NOMO-1 treated with DMSO at 0.1 percent for 48 hours (cell line): ENCODE measurements around the gene DAPK1.

Source experiments
- DNase-seq: peaks from one replicate; lab custom pipeline; 2025; ENCODE audit not compliant: unreplicated experiment; lab: John Stamatoyannopoulos, UW

The DAPK1 gene

DNA sequence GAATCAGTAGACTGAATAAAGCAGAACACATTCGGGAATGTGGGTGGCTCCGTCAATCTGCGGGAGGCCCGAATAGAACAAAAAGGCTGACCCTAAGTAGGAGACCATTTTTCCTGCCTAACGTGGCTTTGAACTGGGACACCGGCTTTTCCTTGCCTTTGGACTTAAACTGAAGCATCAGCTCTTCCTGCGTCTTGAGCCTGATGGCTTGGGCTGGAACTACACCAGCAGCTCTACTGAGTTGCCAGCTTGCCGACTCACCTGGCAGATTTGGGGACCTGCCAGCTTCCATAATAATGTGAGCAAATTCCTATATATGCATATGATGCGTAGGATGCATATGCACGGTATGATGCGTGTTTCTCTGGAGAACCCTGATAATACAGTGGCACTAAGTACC, 111.3 kb downstream of the DAPK1 start:
- DNase-seq, result no peak

DNA sequence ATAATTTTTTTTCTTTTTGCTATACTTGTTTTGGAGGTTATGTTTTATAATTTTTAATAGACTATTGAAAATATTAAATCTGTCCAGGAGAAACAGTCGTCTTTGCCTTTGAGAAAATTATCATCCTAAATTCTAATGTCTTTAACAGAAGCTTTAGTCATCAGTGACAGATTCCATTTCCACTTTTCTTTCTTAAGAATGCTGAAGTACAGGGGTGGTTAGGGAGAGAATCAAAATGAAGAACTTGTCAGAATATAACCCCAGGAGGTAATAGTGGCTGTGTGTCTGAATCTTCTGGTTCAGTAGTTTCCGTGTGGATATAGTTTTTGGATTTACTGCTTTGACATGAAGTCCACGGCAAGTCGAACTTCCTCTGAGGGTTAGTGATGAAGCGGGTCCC, 111.8 kb downstream of the DAPK1 start:
- no peak for DNase-seq

DNA sequence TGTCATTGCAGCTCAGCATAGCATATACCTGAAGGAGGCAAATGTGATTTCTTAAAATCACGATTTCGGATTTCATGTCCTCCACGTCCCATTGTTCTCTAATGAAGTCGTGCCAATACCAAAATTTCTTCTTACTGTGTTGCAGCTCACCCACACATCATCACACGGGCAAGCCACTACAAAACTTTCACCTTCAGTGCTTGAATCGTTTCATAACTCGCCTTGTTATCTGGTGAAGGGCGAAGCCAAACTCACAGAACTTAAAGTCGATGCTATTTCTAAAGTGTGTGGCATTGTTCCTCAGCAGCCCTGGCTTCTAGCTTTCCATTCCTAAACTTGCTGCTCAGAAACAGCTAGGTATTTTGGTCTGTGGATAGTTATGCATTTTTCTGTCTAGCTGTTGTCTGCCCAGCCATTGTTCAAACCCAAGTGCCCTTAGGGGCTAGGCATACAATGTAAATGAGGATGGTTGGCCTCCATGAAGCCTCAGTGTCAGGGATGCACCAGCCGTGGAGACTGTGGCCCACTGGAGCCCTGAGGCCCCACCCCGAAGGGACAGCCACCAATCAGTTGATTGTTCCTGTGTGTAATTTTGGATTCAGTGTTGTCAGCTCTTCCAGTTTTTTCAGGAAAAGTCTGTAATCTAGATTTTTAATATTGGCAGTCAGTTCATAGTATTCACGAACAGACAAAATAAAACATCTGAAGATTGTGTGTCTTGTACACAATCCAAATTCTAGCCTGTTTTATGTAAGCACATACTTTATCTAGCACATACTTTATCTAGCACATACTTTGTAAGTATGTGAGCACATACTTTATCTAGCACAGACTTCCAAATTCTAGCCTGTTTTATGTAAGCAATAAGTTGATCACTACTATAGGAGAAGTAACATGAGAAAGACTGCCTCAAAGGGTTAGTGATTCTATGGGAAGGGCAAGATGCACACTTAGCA, 112.8 kb downstream of the DAPK1 start:
- DNase-seq, result no peak

DNA sequence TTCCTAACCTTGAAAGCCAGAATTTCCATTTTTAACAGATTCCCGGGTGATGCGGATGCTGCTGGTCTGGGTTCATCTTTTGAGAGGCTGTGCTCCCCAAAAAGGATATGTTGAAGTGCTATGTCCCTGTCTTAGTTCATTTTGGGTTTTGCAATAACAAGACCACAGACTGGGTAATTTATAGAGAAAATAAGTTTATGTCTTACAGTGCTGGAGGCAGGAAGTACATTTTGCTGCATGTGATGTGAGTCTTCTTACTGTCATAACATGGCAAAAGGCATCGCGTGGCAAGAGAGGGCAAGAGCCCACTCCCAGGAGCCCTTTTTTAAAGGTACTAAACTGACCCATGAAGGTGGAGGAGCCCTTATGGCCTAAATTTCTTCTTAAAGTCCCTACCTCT, 114.1 kb downstream of the DAPK1 start:
- DNase-seq, result peak; percentile 60

DNA sequence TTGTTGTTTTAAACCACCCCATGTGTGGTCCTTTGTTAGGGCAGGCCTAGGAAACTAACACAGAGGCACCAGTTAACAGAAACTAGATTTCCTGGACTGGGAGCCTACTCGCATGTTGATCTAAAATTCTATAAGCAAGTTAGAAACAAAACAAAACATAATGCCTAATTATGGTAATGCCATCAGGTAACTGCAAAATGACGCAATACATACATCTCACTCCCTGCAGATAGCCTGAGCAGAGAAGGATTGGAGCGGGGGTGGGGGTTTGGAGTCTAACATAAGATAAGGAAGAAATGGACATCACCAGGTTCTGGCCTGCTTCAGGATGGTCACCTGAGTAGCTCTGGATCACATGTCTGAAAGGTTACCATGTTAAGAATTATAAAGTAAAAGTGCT, 114.9 kb downstream of the DAPK1 start:
- no peak for DNase-seq

DNA sequence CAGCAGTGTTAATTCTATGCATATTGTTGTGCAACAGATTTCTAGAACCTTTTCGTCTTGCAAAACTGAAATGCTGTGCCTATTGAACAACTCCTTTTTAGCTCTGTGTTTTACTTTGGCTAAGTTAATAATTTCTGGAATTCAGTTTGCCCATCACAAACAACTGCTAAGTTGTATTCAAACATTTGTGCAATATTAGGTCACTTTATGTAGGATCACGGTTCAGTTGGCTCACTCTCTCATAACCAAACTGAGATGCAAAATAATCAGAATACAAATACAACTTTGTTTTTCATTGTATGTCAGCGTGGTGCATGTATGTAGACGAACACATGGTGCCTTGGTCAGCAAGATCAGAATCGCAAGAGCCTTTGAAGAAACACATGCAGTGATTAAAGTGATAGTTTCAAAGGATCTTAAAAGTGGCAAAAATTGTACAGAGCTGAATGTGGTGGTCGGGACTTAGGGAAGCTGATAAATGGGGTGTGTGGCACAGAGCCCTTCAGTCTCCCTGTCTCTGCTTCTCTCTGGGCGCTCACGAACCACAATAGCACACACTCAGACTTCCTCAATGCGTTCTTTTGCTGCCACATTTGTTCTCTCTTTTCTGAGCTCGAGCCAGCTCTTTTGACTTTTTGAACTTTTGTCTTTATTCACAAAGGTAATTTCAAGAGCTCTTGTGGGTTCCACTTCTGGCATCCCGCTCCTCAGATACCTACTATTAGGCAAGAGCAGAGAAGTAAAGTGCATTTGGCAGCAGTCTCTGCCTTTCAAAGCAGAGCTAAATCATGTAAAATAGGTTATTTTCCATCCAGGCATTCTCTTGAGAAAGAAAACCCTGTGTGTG, 115.8 kb downstream of the DAPK1 start:
- peak; percentile 5 for DNase-seq

DNA sequence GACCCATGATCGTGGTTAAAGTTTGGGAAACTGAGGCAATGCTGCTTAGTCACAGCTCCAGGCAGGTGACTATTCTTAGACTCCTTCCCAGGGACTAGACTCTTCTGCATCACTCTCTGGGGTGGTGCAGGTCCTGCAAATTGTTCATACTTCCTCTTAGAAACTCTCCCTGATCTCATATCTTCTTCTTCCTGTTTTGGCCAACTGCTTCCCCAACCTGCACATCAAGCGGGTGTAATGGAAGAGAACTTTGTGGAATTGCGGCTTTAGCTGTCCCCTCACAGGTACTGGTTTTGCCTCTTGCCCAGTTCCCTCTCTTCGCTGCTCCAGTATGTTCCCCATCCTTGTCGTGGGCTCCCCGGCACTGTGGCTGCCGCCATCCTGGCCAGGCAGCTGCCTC, 116.7 kb downstream of the DAPK1 start:
- DNase-seq, result peak; percentile 60

DNA sequence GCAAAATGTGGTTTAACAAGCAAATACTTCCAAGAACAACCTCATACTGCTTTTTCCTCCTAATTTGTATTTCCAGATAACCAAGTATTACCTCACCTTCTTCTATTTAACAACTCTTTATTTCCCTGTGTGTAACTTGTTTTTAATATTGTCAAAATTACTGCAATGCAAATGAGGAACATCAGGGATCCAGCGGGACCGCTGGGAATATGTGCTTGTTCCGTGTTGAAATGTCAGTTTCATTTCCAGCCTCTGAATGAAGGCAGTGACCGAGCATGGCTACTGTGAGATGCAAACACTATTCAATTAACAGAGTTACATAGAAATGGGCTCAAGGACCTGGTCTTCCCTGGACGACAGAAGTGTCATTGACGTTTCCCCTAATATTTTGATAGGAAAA, 117.5 kb downstream of the DAPK1 start:
- no peak for DNase-seq

DNA sequence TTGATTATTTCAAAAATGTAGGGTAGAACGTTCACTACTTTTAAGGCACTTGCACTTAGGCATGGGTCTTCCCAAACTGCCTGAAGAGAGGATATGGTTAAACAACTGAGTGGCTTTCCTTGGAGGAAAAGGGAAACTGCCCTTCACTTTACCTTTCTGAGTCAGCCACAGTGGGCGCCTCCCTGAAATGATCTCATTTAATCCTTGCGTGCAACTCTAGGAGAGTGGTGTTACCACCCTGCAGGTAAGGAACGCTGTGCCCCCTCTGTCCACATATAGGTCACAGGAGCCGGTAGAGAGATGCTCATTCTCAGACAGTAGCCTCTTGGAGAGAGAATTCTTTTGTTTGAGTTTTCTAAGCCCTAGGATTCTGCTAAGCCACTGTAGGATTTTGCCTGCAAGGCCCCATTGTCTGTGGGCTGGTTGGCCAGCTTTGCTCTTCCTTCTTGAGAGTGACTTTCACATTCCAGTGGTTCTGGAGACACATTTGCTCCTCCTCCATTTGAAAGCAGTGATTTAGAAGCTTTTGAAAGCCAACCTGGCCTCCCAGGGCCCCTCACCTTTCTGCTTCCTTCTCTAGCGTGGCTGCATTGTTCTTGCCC, 118.0 kb downstream of the DAPK1 start:
- DNase-seq, result no peak

DNA sequence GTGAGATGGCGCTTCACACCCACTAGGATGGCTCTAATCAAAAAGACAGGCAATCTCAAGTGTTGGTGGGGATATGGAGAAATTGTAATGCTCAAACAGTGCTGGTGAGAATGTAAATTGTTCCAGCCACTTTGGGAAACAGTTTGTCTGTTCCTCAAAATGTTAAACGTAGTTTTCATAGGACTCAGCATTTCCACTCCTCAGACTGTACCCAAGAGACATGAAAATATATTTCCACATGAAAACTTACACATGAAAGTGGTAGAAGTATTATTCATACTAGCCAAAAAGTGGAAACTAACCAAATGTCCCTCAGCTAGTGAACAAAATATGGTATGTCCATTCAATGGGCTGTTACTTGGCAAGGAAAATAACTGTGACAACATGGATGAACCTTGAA, 120.6 kb downstream of the DAPK1 start:
- DNase-seq, result no peak

DNA sequence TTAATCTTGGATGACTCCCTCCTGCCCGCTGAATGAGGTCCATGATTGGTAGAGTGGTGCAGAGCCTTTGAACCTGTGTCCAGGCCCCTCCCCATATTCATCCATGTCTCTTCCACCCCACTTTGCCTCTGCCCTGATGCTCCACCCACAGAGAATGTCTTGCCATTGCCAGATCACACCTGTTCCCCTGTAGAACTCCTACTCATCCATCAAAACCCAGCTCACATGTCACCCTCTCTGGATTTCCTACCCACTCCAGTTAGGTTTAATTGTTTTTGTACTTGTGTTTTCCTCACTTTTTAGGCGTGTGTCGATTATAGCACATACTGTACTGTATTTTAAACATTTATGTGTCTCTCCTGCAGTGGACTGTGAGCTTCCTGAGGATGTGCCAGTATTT, 121.3 kb downstream of the DAPK1 start:
- DNase-seq, result no peak

DNA sequence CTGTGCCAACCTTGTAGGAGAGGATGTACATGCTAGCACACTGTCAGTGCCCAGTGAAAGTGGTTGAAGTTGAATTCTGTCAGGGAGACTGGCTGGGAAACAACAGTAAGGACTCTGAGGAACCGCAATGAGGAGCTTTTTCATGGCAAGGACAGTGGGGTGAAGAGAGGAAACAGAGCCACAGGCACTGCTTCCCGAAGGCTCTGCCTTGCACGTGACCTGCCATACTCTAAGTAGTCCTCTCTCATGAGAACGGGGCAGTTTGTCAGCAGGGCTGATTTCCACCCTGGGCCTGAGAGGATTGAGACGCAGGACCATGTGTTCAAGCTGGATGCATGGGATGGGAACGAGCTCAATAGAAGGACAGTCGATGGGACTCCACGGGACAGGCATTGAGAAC, 121.7 kb downstream of the DAPK1 start:
- no peak for DNase-seq

DNA sequence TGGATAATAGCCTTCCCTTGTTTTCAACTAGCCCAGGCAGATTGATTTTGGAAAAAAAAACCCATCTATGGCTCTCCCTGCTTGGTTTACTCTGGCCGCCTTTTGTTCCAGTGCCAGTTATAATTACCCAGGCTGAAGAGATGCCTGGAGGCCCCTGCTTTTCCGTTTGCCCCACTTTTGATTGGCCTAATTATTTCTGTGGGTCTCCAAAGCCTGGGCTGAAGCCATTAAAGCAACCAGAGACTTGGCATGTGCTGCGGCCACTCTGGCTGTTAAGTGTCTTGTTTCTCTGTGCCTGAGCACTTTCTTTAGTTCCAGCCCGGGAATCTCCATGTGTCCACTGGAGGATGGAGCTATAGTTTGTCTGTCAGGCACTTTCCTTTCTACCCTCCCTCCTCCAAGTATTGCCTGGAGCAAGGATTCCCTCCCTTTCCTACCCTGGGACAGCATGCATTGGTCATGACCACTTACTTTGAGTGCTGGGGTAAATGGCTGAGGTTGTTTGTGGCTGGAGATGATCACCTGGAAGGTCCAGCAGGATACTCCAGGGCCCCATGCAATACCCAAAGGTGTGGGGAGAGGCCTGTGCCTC, 123.2 kb downstream of the DAPK1 start:
- DNase-seq, result no peak

DNA sequence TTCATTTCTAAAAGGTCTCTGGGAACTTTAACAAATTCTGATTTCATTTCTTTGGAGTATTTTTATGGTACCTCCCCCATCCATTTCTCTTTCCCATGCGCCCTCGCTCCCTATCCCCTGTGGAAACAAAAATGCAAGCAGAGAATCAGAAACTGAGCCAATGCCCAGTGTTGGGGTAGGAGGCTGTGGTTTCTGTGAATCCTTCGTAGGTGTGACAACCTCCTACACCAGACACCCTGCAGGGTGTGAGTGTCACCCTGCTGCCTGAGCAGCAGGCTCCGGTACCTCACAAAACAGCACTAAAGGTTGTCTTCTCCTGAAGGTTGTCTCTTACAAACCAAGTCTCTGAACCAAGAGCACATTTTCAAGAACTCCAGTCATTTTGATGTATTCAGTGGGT, 124.4 kb downstream of the DAPK1 start:
- DNase-seq, result no peak

DNA sequence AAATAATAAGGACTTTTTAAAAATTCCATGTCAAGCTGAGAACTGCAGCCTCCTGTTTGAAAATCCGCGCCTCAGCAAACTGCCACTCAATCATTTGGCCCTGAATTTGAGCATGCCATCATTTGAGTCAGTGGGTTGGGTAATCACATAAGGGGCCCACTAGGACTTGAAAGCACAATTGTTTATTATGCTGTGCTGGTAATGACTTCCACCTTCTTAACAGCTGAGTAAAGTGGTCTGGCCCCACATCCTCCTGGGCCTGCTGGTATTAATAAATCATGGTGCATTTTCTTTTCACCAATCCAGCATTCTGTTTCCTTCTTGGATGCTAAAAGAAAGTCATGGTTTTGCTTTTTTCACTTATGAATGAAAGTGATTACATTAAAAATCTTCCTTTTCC, 125.3 kb downstream of the DAPK1 start:
- DNase-seq, result peak; percentile 85

DNA sequence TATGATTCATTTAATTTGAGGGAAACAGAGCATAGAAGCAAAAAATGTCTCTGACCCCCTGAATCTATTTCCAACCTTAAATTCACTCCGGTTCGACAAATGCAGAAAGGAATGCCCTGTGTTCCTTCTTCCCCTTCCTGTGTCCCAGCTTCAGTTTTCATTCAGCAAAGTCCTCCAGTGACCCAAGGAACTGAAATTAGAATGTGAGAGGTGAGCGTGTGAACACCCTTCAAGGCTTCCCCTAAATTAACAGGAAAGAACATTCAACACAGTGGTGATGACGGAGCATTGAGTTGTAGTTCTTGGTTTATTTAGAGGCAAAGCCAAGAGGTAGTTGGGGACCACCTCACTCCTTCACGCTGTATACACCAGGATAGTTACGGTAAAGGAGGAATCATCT, 130.7 kb downstream of the DAPK1 start:
- no peak for DNase-seq

DNA sequence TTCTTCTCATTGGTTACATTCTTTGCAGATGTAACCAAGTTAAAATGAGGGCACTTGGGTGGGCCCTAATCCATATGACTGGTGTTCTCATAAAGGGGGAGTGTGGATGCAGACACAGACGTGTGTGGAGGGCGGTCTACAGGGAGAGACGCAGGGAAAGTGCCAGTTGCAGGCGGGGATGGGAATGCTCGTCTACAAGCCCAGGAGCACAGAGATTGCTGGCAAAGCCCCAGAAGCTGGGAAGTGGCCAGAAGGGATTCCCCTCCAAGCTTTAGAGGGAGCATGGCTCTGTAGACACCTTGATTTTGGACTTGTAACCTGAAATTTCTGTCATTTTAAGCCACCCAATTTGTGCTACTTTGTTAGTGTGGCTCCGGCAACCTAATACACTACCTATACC, 131.4 kb downstream of the DAPK1 start:
- DNase-seq, result no peak

DNA sequence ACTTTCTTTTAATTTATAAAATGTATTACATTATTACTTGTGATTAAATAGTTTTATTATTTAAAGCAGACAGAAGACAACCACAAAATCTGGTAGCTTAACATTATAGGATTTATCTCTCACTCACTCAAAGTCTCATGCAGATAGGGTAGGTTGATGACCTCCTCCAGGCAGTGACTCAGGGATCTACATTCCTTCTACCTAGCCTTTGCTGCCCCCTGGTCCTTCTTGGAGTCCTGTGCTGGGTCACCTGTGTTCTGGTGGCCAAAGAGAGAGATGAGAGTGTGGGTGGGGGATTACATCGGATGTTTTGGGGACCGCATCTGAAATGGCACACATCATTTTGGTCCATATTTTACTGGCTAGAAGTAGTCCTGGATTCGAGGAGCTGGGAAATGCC, 132.6 kb downstream of the DAPK1 start:
- DNase-seq, result no peak

DNA sequence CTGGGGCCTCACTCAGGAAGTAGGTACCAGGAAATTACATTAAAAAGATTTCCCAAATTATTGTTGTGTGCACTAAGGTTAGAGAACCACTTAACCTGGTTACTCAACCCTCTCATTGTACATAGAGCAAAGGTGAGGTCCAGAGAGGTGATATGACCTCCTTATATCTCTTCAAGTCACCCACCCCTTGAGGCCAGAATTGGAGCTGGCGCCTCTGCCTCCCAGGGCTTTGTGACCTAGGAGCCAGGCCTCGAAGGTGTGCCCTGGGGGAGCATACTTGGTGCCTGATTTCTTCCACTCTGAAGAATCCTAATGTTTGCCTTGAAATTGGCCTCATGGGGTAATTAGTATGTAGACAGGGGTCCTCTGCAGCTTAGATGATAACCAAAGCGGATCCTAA, 133.2 kb downstream of the DAPK1 start:
- DNase-seq, result no peak

DNA sequence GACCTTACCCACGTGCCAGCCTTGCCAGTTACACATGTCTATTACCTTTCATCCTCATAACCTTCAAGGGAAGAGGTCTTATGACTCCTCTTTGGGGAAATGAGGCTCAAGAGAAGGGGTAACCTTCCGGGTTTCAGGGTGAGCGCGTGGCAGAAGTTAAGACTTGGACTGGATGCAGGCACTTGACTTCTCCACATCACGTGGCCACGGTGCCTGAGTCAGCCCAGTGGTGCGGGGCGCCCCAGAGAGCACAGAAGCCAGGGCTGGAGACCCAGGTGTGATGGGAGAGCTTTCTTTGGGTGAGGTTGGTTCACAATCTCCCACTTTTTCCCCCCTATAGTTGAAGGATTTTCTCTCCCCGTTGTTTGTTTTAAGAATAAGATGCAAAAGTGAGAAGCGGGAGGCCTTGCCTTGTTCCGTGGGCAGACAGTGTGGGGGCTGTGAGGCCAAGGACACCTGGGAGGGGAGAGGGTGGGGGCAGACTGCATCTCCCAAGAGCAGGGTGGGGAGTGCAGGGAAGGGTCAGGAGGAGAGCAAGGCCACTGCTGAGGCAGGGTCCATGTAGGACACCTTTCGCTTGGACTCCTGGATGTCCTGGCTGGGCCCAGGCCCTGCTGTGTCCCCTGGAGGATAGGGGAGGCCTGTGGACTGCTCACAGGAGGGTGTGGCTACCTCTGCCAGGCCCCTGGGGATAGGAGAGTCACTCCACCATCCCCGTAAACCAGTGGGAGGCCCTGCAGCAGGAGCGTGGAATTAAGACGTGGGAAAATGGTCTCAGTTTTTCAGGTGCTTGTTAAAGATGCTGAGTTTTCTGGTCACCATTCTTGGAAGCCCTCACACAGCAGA, 138.2 kb downstream of the DAPK1 start:
- no peak for DNase-seq
